SK-N-SH treated with all-trans-retinoic acid at 6 μM for 48 hours (cell line): Measurements from ENCODE around the gene NUP205.

Source experiments
- ATAC-seq: fragments of 200-7000 bp; cut with Tn5 transposase; 3 replicates; pipeline ENCODE4 v1.9.1; 2020; ENCODE audit warnings: mild to moderate bottlenecking, moderate library complexity
- ARNTL ChIP-seq: fragments of 450-650 bp; formaldehyde crosslinking; IDR thresholded peaks from 2 replicates; pipeline ENCODE4 v1.5.0; 2020; ENCODE audit warnings: low read depth, mild to moderate bottlenecking, moderate library complexity, borderline replicate concordance
- BACH2 ChIP-seq: fragments of 250-450 bp; sonication (Bioruptor Pico); IDR thresholded peaks from 2 replicates; pipeline ENCODE4 v1.9.0; 2021; ENCODE audit warnings: mild to moderate bottlenecking, borderline replicate concordance
- CREB5 ChIP-seq: fragments of 250-450 bp; sonication (Bioruptor Pico); IDR thresholded peaks from 2 replicates; pipeline ENCODE4 v1.5.1; 2020; ENCODE audit warnings: low read depth, mild to moderate bottlenecking, moderate library complexity
- CSDC2 ChIP-seq: fragments of 250-450 bp; sonication (Bioruptor Pico); IDR thresholded peaks from 2 replicates; pipeline ENCODE4 v1.5.0; 2020; ENCODE audit warnings: mild to moderate bottlenecking, moderate library complexity
- CSRNP3 ChIP-seq: fragments of 250-450 bp; sonication (Bioruptor Pico); IDR thresholded peaks from 2 replicates; pipeline ENCODE4 v1.5.1; 2021; ENCODE audit warnings: mild to moderate bottlenecking, moderate library complexity
- ESRRG ChIP-seq: fragments of 250-450 bp; sonication (Bioruptor Pico); IDR thresholded peaks from 2 replicates; pipeline ENCODE4 v1.6.1; 2021; ENCODE audit warnings: mild to moderate bottlenecking
- GLIS3 ChIP-seq: fragments of 250-450 bp; sonication (Bioruptor Pico); IDR thresholded peaks from 2 replicates; pipeline ENCODE4 v1.5.0; 2020; ENCODE audit warnings: mild to moderate bottlenecking, moderate library complexity
- ISL1 ChIP-seq: fragments of 250-450 bp; sonication (Bioruptor Pico); IDR thresholded peaks from 2 replicates; pipeline ENCODE4 v2.1.2; 2022; ENCODE audit warnings: mild to moderate bottlenecking, moderate library complexity
- OSR1 ChIP-seq: fragments of 250-450 bp; sonication (Bioruptor Pico); IDR thresholded peaks from 2 replicates; pipeline ENCODE4 v1.8.0; 2022; ENCODE audit warnings: moderate library complexity, mild to moderate bottlenecking, inconsistent platforms
- PATZ1 ChIP-seq: fragments of 250-450 bp; sonication (Bioruptor Pico); IDR thresholded peaks from 2 replicates; pipeline ENCODE4 v1.8.0; 2020; ENCODE audit warnings: mild to moderate bottlenecking, moderate library complexity, borderline replicate concordance
- POU6F1 ChIP-seq: fragments of 250-450 bp; sonication (Bioruptor Pico); IDR thresholded peaks from 2 replicates; pipeline ENCODE4 v1.8.0; 2021; ENCODE audit warnings: low read depth, mild to moderate bottlenecking, moderate library complexity, borderline replicate concordance
- PPARA ChIP-seq: fragments of 250-450 bp; sonication (Bioruptor Pico); IDR thresholded peaks from 2 replicates; pipeline ENCODE4 v1.5.0; 2020; ENCODE audit warnings: mild to moderate bottlenecking, borderline replicate concordance
- RARB ChIP-seq: fragments of 250-450 bp; sonication (Bioruptor Pico); IDR thresholded peaks from 2 replicates; pipeline ENCODE4 v1.8.0; 2021; ENCODE audit warnings: mild to moderate bottlenecking, moderate library complexity
- SNAI2 ChIP-seq: fragments of 250-450 bp; sonication (Bioruptor Pico); IDR thresholded peaks from 2 replicates; pipeline ENCODE4 v1.5.0; 2020; ENCODE audit warnings: mild to moderate bottlenecking, moderate library complexity
- TCF4 ChIP-seq: fragments of 250-450 bp; sonication (Bioruptor Pico); IDR thresholded peaks from 2 replicates; pipeline ENCODE4 v1.8.0; 2021; ENCODE audit warnings: mild to moderate bottlenecking, moderate library complexity, borderline replicate concordance
- TOX ChIP-seq: fragments of 250-450 bp; sonication (Bioruptor Pico); IDR thresholded peaks from 2 replicates; pipeline ENCODE4 v1.8.0; 2021; ENCODE audit warnings: mild to moderate bottlenecking, moderate library complexity, borderline replicate concordance
- TSHZ2 ChIP-seq: fragments of 250-450 bp; sonication (Bioruptor Pico); IDR thresholded peaks from 2 replicates; pipeline ENCODE4 v1.5.0; 2020; ENCODE audit warnings: mild to moderate bottlenecking, moderate library complexity
- ZC3H10 ChIP-seq: fragments of 250-450 bp; sonication (Bioruptor Pico); IDR thresholded peaks from 2 replicates; pipeline ENCODE4 v1.5.1; 2021; ENCODE audit warnings: mild to moderate bottlenecking, moderate library complexity
- ZFP3 ChIP-seq: fragments of 250-450 bp; sonication (Bioruptor Pico); IDR thresholded peaks from 2 replicates; pipeline ENCODE4 v1.5.0; 2020; ENCODE audit warnings: mild to moderate bottlenecking, moderate library complexity
- ZFP30 ChIP-seq: fragments of 450-650 bp; formaldehyde crosslinking; IDR thresholded peaks from 2 replicates; pipeline ENCODE4 v1.5.0; 2022; ENCODE audit warnings: mild to moderate bottlenecking, moderate library complexity
- ZNF70 ChIP-seq: fragments of 450-650 bp; formaldehyde crosslinking; IDR thresholded peaks from 2 replicates; pipeline ENCODE4 v1.5.0; 2020; ENCODE audit warnings: mild to moderate bottlenecking, moderate library complexity
- ZNF8 ChIP-seq: fragments of 450-650 bp; formaldehyde crosslinking; IDR thresholded peaks from 2 replicates; pipeline ENCODE4 v1.5.0; 2020; ENCODE audit warnings: mild to moderate bottlenecking, moderate library complexity

NUP205 gene

GRCh38 chr7:135562720-135563119, 5.0 kb downstream of the NUP205 start:
- no peak for TF ChIP-seq CSRNP3 (CRISPR knock-in tag)
- no peak for TF ChIP-seq PPARA (CRISPR knock-in tag)
- no peak for TF ChIP-seq ZFP30
- TF ChIP-seq GLIS3 (CRISPR knock-in tag): no peak
- TF ChIP-seq TCF4 (CRISPR knock-in tag): no peak
- no peak for TF ChIP-seq SNAI2 (CRISPR knock-in tag)
- no peak for TF ChIP-seq ZFP3
- TF ChIP-seq ESRRG (CRISPR knock-in tag): no peak
- no peak for TF ChIP-seq BACH2 (CRISPR knock-in tag)
- TF ChIP-seq OSR1 (CRISPR knock-in tag): no peak
- no peak for TF ChIP-seq CSDC2
- no peak for TF ChIP-seq ISL1
- TF ChIP-seq PATZ1: no peak
- no peak for TF ChIP-seq ZNF8
- no peak for TF ChIP-seq ZC3H10
- TF ChIP-seq TOX: no peak
- no peak for TF ChIP-seq RARB (CRISPR knock-in tag)
- no peak for TF ChIP-seq ARNTL
- no peak for TF ChIP-seq TSHZ2 (CRISPR knock-in tag)
- TF ChIP-seq POU6F1: no peak
- no peak for ATAC-seq

- TF ChIP-seq TOX: no peak
- no peak for TF ChIP-seq OSR1 (CRISPR knock-in tag)
- TF ChIP-seq RARB (CRISPR knock-in tag): no peak
- no peak for TF ChIP-seq ZC3H10
- TF ChIP-seq BACH2 (CRISPR knock-in tag): no peak
- no peak for TF ChIP-seq ZFP30
- no peak for TF ChIP-seq PPARA (CRISPR knock-in tag)
- no peak for TF ChIP-seq ZNF70 (CRISPR knock-in tag)
- no peak for TF ChIP-seq CSDC2
- TF ChIP-seq CREB5 (CRISPR knock-in tag): no peak
- TF ChIP-seq ZFP3: no peak
- no peak for TF ChIP-seq POU6F1
- no peak for ATAC-seq
These were observed 14.1 kb downstream of the NUP205 start for GRCh38 chr7:135571834-135572233.

GRCh38 chr7:135573541-135573940, 15.8 kb downstream of the NUP205 start:
- ATAC-seq: no peak
- TF ChIP-seq OSR1 (CRISPR knock-in tag) (no peak), ZFP30 (no peak), TCF4 (CRISPR knock-in tag) (no peak), SNAI2 (CRISPR knock-in tag) (no peak), ISL1 (no peak), ARNTL (no peak), GLIS3 (CRISPR knock-in tag) (no peak), CREB5 (CRISPR knock-in tag) (no peak), PATZ1 (no peak)
- TF ChIP-seq, all 23 proteins: peak for 0
